ENCODE data around the gene FAM219A.

Gene FAM219A

GRCh38 chr9:34387239-34387638 is 71.1 kb downstream of the FAM219A start:
- no peak for TF ChIP-seq CTCF (conservative IDR thresholded peaks at IDR 0.05; ENCODE audit: control insufficient read depth, insufficient read depth, low read depth, low read length)
- H3K4me3 ChIP-seq (ENCODE audit: control insufficient read depth, low read depth, low read length) = no peak overlapping the region
- no peak for DNase-seq (ENCODE audit: low read depth)

GRCh38 chr9:34386656-34387055 is 71.7 kb downstream of the FAM219A start:
- TF ChIP-seq CTCF (conservative IDR thresholded peaks at IDR 0.05; ENCODE audit: control insufficient read depth, insufficient read depth, low read depth, low read length) = no peak
- H3K4me3 ChIP-seq (ENCODE audit: control insufficient read depth, low read depth, low read length) = no peak overlapping the region
- no peak for DNase-seq (ENCODE audit: low read depth)

- TF ChIP-seq CTCF (conservative IDR thresholded peaks at IDR 0.05; ENCODE audit: control insufficient read depth, insufficient read depth, low read depth, low read length) = no peak
- H3K4me3 ChIP-seq (ENCODE audit: control insufficient read depth, low read depth, low read length) = no peak overlapping the region
- DNase-seq (ENCODE audit: low read depth) = no peak
These were observed 72.7 kb downstream of the FAM219A start for GRCh38 chr9:34385561-34386230.

- no peak for TF ChIP-seq CTCF (conservative IDR thresholded peaks at IDR 0.05; ENCODE audit: control insufficient read depth, insufficient read depth, low read depth, low read length)
- peak; percentile 54 for DNase-seq (ENCODE audit: low read depth)
- H3K4me3 ChIP-seq (ENCODE audit: control insufficient read depth, low read depth, low read length) = no peak overlapping the region
These were observed 73.8 kb downstream of the FAM219A start for GRCh38 chr9:34384368-34385165.

GRCh38 chr9:34383904-34384303 is 74.5 kb downstream of the FAM219A start:
- no peak for TF ChIP-seq CTCF (conservative IDR thresholded peaks at IDR 0.05; ENCODE audit: control insufficient read depth, insufficient read depth, low read depth, low read length)
- H3K4me3 ChIP-seq (ENCODE audit: control insufficient read depth, low read depth, low read length) = no peak overlapping the region
- no peak for DNase-seq (ENCODE audit: low read depth)

- H3K4me3 ChIP-seq (ENCODE audit: control insufficient read depth, low read depth, low read length) = no peak overlapping the region
- DNase-seq (ENCODE audit: low read depth) = no peak
- TF ChIP-seq CTCF (conservative IDR thresholded peaks at IDR 0.05; ENCODE audit: control insufficient read depth, insufficient read depth, low read depth, low read length) = no peak
These were observed 75.5 kb downstream of the FAM219A start for GRCh38 chr9:34382879-34383278.

Measured in fibroblast of mammary gland (primary cell).